Lower leg skin (tissue), 3 donors: ENCODE measurements around the gene TUBD1.

Experiments
- CTCF ChIP-seq, 3 donors: fragments of 450-650 bp; IDR thresholded peaks; one replicate each; pipeline ENCODE4 v1.5.1; 2016; ENCODE audit warnings: antibody characterized with exemption in 3 of 3, mild to moderate bottlenecking in 3 of 3, moderate library complexity in 2 of 3
- POLR2A ChIP-seq, 2 donors: fragments of 450-650 bp; IDR thresholded peaks; one replicate each; pipeline ENCODE4 v1.6.1; 2016 to 2017; ENCODE audit warnings: antibody characterized with exemption in 2 of 2, mild to moderate bottlenecking in 1 of 2, moderate library complexity in 1 of 2

- no peak for TF ChIP-seq CTCF (IDR thresholded peaks at IDR 0.05)
- TF ChIP-seq POLR2A (IDR thresholded peaks at IDR 0.05) = no peak
Observed at GRCh38 chr17:59872351-59872750, 20.4 kb downstream of the TUBD1 start.
